ENCODE results near the gene PALLD.

PALLD gene

GRCh38 chr4:168508683-168509082 is 11.8 kb downstream of the PALLD start:
- Histone ChIP-seq H3K4me3 (ENCODE audit: low read depth, low read length) (no peak overlapping the region), H3K9me3 (ENCODE audit: control insufficient read depth, insufficient read depth, low read depth, low read length) (no peaks in the 10 kb centered on the region), H3K4me1 (ENCODE audit: control insufficient read depth, insufficient read depth, low read length) (no peaks in the 10 kb centered on the region), H3K27ac (ENCODE audit: extremely low read depth, low read depth, low read length) (no peak overlapping the region), H3K36me3 (ENCODE audit: control insufficient read depth in 2 of 2, insufficient read depth in 1 of 2, low read length in 2 of 2) (no peaks in the 10 kb centered on the region)
- TF ChIP-seq ZNF670 (tag by site-specific recombination; IDR thresholded peaks at IDR 0.05; ENCODE audit: low read depth) = no peak
- no peak for TF ChIP-seq ZNF747 (tag by site-specific recombination; IDR thresholded peaks at IDR 0.05)
- peak; percentile 64 for TF ChIP-seq ZNF133 (tag by site-specific recombination; IDR thresholded peaks at IDR 0.05)
- ChIA-PET CTCF (interaction anchor here (0.6 to 0.8 kb wide), 3 partner anchors 10 to 413 kb away, joined by 3 to 4 read pairs (median 3); no protein-coding TSS in a partner anchor), POLR2A (no interaction called here)

- Histone ChIP-seq H3K27ac (ENCODE audit: extremely low read depth, low read depth, low read length) (no peak overlapping the region), H3K9me3 (ENCODE audit: control insufficient read depth, insufficient read depth, low read depth, low read length) (no peaks in the 10 kb centered on the region), H3K36me3 (ENCODE audit: control insufficient read depth in 2 of 2, insufficient read depth in 1 of 2, low read length in 2 of 2) (no peaks in the 10 kb centered on the region), H3K4me3 (ENCODE audit: low read depth, low read length) (no peak overlapping the region), H3K4me1 (ENCODE audit: control insufficient read depth, insufficient read depth, low read length) (no peaks in the 10 kb centered on the region)
- ChIA-PET CTCF (interaction anchor here (0.6 kb wide), 2 partner anchors 325 to 522 kb away, joined by 3 to 12 read pairs; no protein-coding TSS in a partner anchor), POLR2A (no interaction called here)
- no peak for TF ChIP-seq ZNF148 (tag by site-specific recombination; IDR thresholded peaks at IDR 0.05; ENCODE audit: borderline replicate concordance)
- TF ChIP-seq ZSCAN16 (tag by site-specific recombination; IDR thresholded peaks at IDR 0.05) = no peak
- TF ChIP-seq ZNF10 (tag by site-specific recombination; IDR thresholded peaks at IDR 0.05) = no peak
- TF ChIP-seq MZF1 (tag by site-specific recombination; IDR thresholded peaks at IDR 0.05; ENCODE audit: borderline replicate concordance) = no peak
- TF ChIP-seq ZNF311 (tag by site-specific recombination; IDR thresholded peaks at IDR 0.05; ENCODE audit: borderline replicate concordance) = no peak
- no peak for TF ChIP-seq TSHZ1 (tag by site-specific recombination; IDR thresholded peaks at IDR 0.05; ENCODE audit: borderline replicate concordance)
- no peak for TF ChIP-seq ZNF223 (tag by site-specific recombination; IDR thresholded peaks at IDR 0.05)
- no peak for TF ChIP-seq ZNF280C (tag by site-specific recombination; IDR thresholded peaks at IDR 0.05)
- TF ChIP-seq ZNF510 (tag by site-specific recombination; IDR thresholded peaks at IDR 0.05; ENCODE audit: insufficient replicate concordance) = no peak
- TF ChIP-seq ZBTB10 (tag by site-specific recombination; IDR thresholded peaks at IDR 0.05) = no peak
- no peak for TF ChIP-seq HOXD13 (CRISPR knock-in tag; IDR thresholded peaks at IDR 0.05; ENCODE audit: borderline replicate concordance)
- TF ChIP-seq ZNF391 (tag by site-specific recombination; IDR thresholded peaks at IDR 0.05; ENCODE audit: borderline replicate concordance, low read depth) = no peak
- no peak for TF ChIP-seq ZBTB49 (tag by site-specific recombination; IDR thresholded peaks at IDR 0.05; ENCODE audit: low read depth)
- no peak for TF ChIP-seq ZNF274 (IDR thresholded peaks at IDR 0.05; ENCODE audit: low read length)
- TF ChIP-seq ZNF274 (tag by site-specific recombination; IDR thresholded peaks at IDR 0.05; ENCODE audit: borderline replicate concordance) = no peak
- no peak for TF ChIP-seq ZNF692 (tag by site-specific recombination; IDR thresholded peaks at IDR 0.05)
Measured at GRCh38 chr4:168509786-168510185, 12.9 kb downstream of the PALLD start.

All from HEK293 (cell line).